D721Med (cell line): Measurements from ENCODE around the gene PITPNC1.

Source experiments
- DNase-seq: peaks from one replicate; pipeline ENCODE4 v3.0.0; 2011; ENCODE audit warnings: low spot score; ENCODE audit not compliant: insufficient read length
- FAIRE-seq: peaks from 2 replicates; lab custom pipeline; 2011; peaks lifted over from hg19 to GRCh38; lab: Jason Lieb, UNC
- CTCF ChIP-seq: IDR thresholded peaks from 2 replicates; pipeline ENCODE4 v1.5.1; 2012; ENCODE audit warnings: mild to moderate bottlenecking, control low read depth; ENCODE audit not compliant: insufficient read depth; ENCODE audit errors: missing control alignments

PITPNC1 gene

GRCh38 chr17:67570797-67571196 lies 193.7 kb downstream of the PITPNC1 start:
- no peak for FAIRE-seq
- no peak for DNase-seq
- no peak for TF ChIP-seq CTCF

GRCh38 chr17:67571478-67571877 lies 194.4 kb downstream of the PITPNC1 start:
- TF ChIP-seq CTCF = no peak
- DNase-seq = no peak

GRCh38 chr17:67573987-67574657 lies 197.0 kb downstream of the PITPNC1 start:
- no peak for DNase-seq
- no peak for FAIRE-seq
- no peak for TF ChIP-seq CTCF

More at GRCh38 chr17:67571478-67571877, 194.4 kb downstream of the PITPNC1 start:
- FAIRE-seq = no peak

- no peak for TF ChIP-seq CTCF
- no peak for FAIRE-seq
- DNase-seq = no peak
Measured at GRCh38 chr17:67574658-67575293, 197.7 kb downstream of the PITPNC1 start.

- no peak for FAIRE-seq
Measured at GRCh38 chr17:67575325-67575724, 198.2 kb downstream of the PITPNC1 start.

GRCh38 chr17:67576471-67577115 lies 199.5 kb downstream of the PITPNC1 start:
- DNase-seq (no peak), FAIRE-seq (no peak)
- no peak for TF ChIP-seq CTCF

More at GRCh38 chr17:67575325-67575724, 198.2 kb downstream of the PITPNC1 start:
- no peak for DNase-seq
- no peak for TF ChIP-seq CTCF
